ENCODE measurements around the gene CSNK1G2.

The CSNK1G2 gene

DNA sequence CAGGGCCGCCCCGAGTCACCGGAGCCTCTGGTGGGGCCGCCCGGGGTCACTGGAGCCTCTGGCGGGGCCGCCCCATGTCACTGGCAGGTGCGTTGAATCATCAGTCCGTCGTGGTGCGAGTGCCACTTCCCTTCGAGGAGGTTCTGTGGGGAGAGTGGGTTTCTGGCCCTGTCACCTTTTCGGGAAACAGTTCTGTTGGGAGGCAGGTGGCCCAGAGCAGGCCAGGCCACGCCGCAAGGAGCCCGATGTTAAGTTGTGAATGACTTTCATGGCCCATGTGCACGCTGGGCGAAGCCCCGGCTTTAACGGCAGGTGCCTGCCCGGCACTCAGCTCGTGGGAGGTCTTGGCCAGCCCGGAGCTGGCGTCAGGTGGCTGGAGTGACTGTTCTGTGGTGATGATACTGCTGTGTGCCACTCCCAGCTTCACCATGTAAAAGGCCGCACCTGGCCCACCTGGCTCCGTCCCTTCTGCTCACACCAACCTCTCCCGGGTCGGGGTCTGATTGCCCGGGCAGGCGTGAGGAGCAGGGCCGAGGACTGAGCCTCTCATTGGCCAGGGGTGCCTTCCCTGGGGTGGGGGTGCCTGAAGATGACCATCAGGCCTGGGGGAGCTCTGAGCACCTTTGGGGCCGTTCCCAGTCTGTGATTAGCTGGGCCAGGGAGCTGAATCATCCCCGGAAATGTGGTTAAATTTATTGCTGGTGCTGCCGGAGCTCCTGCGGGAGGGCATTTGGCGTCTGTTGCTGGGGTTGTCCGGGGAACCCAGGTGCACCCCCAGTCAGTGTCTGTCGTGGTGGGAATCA, 29.2 kb downstream of the CSNK1G2 start:
- H3K4me3 ChIP-seq (ENCODE audit: low read depth, low read length) = no peak overlapping the region
- H3K4me1 ChIP-seq (ENCODE audit: control insufficient read depth in 1 of 2, insufficient read depth in 2 of 2, low read length in 2 of 2) = no peaks in the 10 kb centered on the region
- no peak overlapping the region for H2BK12ac ChIP-seq (ENCODE audit: low read length)
- H4K8ac ChIP-seq (ENCODE audit: low read depth, low read length) = no peak overlapping the region
- no peak overlapping the region for H3K18ac ChIP-seq (ENCODE audit: low read length)
- no peak overlapping the region for H2BK5ac ChIP-seq (ENCODE audit: low read depth, low read length, poor library complexity)
- H2AFZ ChIP-seq (ENCODE audit: insufficient read depth, low read length, poor library complexity) = no peak overlapping the region
- DNase-seq = no peak
- H3K9me3 ChIP-seq (ENCODE audit: insufficient read depth, low read depth, low read length) = peaks cover 6% of the 10 kb centered on the region
- H4K91ac ChIP-seq (ENCODE audit: low read depth, low read length) = no peak overlapping the region
- H3K4ac ChIP-seq (ENCODE audit: low read depth, low read length) = no peak overlapping the region
- no peak overlapping the region for H2AK5ac ChIP-seq (ENCODE audit: low read length)
- H4K12ac ChIP-seq (ENCODE audit: low read depth, low read length) = no peak overlapping the region
- no peaks in the 10 kb centered on the region for H3K27me3 ChIP-seq (ENCODE audit: insufficient read depth, low read length)
- H3K36me3 ChIP-seq (ENCODE audit: control insufficient read depth in 1 of 2, insufficient read depth in 2 of 2, low read length in 2 of 2) = peaks cover 36 to 45% of the 10 kb centered on the region in 2 experiments
- H2BK120ac ChIP-seq (ENCODE audit: insufficient read depth, low read length, poor library complexity) = no peak overlapping the region
- H3K79me1 ChIP-seq (ENCODE audit: low read length) = no peaks in the 10 kb centered on the region
- H3K9ac ChIP-seq (ENCODE audit: low read length) = no peak overlapping the region
- H3K23ac ChIP-seq (ENCODE audit: low read length) = no peak overlapping the region
- H3K4me2 ChIP-seq (ENCODE audit: low read length) = no peak overlapping the region
- no peaks in the 10 kb centered on the region for H3K79me2 ChIP-seq (ENCODE audit: control insufficient read depth, insufficient read depth, low read length, poor library complexity)
- no CpG with 5 or more reads among the region's 38 CpGs for WGBS (ENCODE audit: extremely low coverage, insufficient coverage, insufficient read length)
- no peak overlapping the region for H3K14ac ChIP-seq (ENCODE audit: low read length)
- H3K27ac ChIP-seq (ENCODE audit: low read depth, low read length) = no peak overlapping the region

DNA sequence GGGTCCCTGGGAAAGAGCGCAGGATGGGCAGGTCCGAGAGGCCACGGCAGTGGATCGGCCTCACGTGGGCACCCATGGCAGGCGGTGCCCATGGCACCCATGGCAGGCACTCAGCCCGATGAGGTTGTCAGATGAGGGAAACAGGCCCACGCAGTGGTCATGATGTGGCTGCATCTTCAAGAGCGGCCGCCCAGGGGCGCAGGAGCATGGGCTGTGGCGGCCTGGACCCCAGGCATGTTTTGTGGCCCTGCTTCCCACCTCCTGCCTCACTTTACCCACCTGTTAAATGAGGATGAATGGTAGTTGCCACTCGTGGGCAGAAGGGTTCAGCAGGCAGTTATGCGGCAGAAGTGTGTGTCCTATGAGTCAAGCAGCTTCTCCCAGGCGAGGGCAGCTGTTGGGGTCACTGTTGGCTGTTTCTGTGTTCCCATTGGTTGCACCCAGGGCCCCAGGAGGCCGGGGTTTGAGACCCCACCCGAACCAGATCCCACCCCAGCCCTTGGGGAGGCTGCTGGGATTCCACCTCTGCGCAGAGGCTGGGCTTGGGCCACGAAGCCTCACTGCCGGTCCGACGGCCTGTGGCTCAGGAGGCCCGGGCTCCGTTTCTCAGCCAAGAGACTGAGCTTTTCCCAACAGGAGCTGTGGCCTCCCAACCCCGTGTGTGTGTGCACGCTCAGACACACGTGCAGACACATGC, 30.0 kb downstream of the CSNK1G2 start:
- WGBS (ENCODE audit: extremely low coverage, insufficient coverage, insufficient read length) = no CpG with 5 or more reads among the region's 27 CpGs

DNA sequence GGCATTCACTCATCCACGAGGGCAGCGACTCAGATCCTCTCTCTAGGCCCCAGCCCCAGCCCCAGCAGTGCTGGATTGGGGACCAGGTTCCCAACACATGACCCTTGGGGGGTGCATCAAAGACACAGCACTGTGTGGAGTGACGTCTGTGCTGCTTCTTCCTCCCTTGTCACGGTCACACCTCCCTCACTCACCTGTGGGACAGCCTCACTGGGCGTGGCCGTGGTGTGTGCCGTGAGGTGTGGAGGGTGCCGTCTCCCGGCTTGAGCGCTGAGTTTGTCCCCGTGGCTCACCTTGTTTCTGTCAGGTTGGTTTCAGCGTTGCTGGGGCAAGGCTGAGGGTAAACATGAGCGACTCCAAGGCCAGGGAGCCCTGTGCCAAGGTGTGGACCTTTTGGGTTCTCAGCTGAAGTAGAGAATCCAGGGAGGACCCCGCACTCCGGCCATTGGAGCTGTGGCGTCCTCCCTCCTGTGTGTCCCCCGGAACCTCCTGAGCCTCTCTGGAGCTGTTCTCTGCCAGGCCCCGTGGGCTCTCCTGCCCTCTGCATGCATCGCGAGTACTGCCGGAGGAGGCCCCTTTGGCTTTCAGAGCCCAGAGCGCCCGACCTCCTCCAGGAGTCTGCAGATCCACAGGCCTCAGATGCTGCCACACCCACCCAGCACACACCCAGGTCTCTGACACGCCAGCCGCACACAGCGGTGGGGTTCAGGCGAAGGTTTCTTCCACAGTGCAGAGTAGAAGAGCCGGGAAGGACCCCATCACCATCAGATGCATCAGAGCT, 33.6 kb downstream of the CSNK1G2 start:
- no CpG with 5 or more reads among the region's 28 CpGs for WGBS (ENCODE audit: extremely low coverage, insufficient coverage, insufficient read length)
- H3K9me3 ChIP-seq (ENCODE audit: insufficient read depth, low read depth, low read length) = peaks cover 4% of the 10 kb centered on the region
- no peak overlapping the region for H3K23ac ChIP-seq (ENCODE audit: low read length)
- H3K79me2 ChIP-seq (ENCODE audit: control insufficient read depth, insufficient read depth, low read length, poor library complexity) = no peaks in the 10 kb centered on the region
- no peak overlapping the region for H4K12ac ChIP-seq (ENCODE audit: low read depth, low read length)
- no peak overlapping the region for H2BK5ac ChIP-seq (ENCODE audit: low read depth, low read length, poor library complexity)
- H3K4me2 ChIP-seq (ENCODE audit: low read length) = no peak overlapping the region
- no peak overlapping the region for H4K91ac ChIP-seq (ENCODE audit: low read depth, low read length)
- H3K4ac ChIP-seq (ENCODE audit: low read depth, low read length) = peak overlapping the region; percentile 63
- no peak for DNase-seq
- no peak overlapping the region for H2AK5ac ChIP-seq (ENCODE audit: low read length)
- no peak overlapping the region for H3K18ac ChIP-seq (ENCODE audit: low read length)
- H2BK120ac ChIP-seq (ENCODE audit: insufficient read depth, low read length, poor library complexity) = no peak overlapping the region
- H3K4me3 ChIP-seq (ENCODE audit: low read depth, low read length) = no peak overlapping the region
- peaks cover 9 to 11% of the 10 kb centered on the region in 2 experiments for H3K4me1 ChIP-seq (ENCODE audit: control insufficient read depth in 1 of 2, insufficient read depth in 2 of 2, low read length in 2 of 2)
- H3K27ac ChIP-seq (ENCODE audit: low read depth, low read length) = no peak overlapping the region
- H3K27me3 ChIP-seq (ENCODE audit: insufficient read depth, low read length) = no peaks in the 10 kb centered on the region
- no peaks in the 10 kb centered on the region for H3K79me1 ChIP-seq (ENCODE audit: low read length)
- peaks cover 52 to 57% of the 10 kb centered on the region in 2 experiments for H3K36me3 ChIP-seq (ENCODE audit: control insufficient read depth in 1 of 2, insufficient read depth in 2 of 2, low read length in 2 of 2)
- H2BK12ac ChIP-seq (ENCODE audit: low read length) = no peak overlapping the region
- no peak overlapping the region for H4K8ac ChIP-seq (ENCODE audit: low read depth, low read length)
- no peak overlapping the region for H2AFZ ChIP-seq (ENCODE audit: insufficient read depth, low read length, poor library complexity)
- H3K9ac ChIP-seq (ENCODE audit: low read length) = no peak overlapping the region
- H3K14ac ChIP-seq (ENCODE audit: low read length) = no peak overlapping the region

More for the DNA sequence above, 30.0 kb downstream of the CSNK1G2 start:
- no peak overlapping the region for H3K4me2 ChIP-seq (ENCODE audit: low read length)
- no peak overlapping the region for H2BK120ac ChIP-seq (ENCODE audit: insufficient read depth, low read length, poor library complexity)
- no peak overlapping the region for H4K12ac ChIP-seq (ENCODE audit: low read depth, low read length)
- no peak overlapping the region for H2AFZ ChIP-seq (ENCODE audit: insufficient read depth, low read length, poor library complexity)
- H3K23ac ChIP-seq (ENCODE audit: low read length) = no peak overlapping the region
- no peak overlapping the region for H2BK12ac ChIP-seq (ENCODE audit: low read length)
- no peak overlapping the region for H4K8ac ChIP-seq (ENCODE audit: low read depth, low read length)
- no peak overlapping the region for H3K27ac ChIP-seq (ENCODE audit: low read depth, low read length)
- no peaks in the 10 kb centered on the region for H3K79me1 ChIP-seq (ENCODE audit: low read length)
- no peak overlapping the region for H3K4me3 ChIP-seq (ENCODE audit: low read depth, low read length)
- H3K9me3 ChIP-seq (ENCODE audit: insufficient read depth, low read depth, low read length) = peaks cover 6% of the 10 kb centered on the region
- no peak overlapping the region for H3K9ac ChIP-seq (ENCODE audit: low read length)
- no peak for DNase-seq
- no peak overlapping the region for H2AK5ac ChIP-seq (ENCODE audit: low read length)
- no peaks in the 10 kb centered on the region for H3K79me2 ChIP-seq (ENCODE audit: control insufficient read depth, insufficient read depth, low read length, poor library complexity)
- H2BK5ac ChIP-seq (ENCODE audit: low read depth, low read length, poor library complexity) = no peak overlapping the region
- peaks cover 43 to 52% of the 10 kb centered on the region in 2 experiments for H3K36me3 ChIP-seq (ENCODE audit: control insufficient read depth in 1 of 2, insufficient read depth in 2 of 2, low read length in 2 of 2)
- H3K14ac ChIP-seq (ENCODE audit: low read length) = no peak overlapping the region
- no peaks in the 10 kb centered on the region for H3K4me1 ChIP-seq (ENCODE audit: control insufficient read depth in 1 of 2, insufficient read depth in 2 of 2, low read length in 2 of 2)
- no peak overlapping the region for H3K18ac ChIP-seq (ENCODE audit: low read length)
- H4K91ac ChIP-seq (ENCODE audit: low read depth, low read length) = no peak overlapping the region
- no peak overlapping the region for H3K4ac ChIP-seq (ENCODE audit: low read depth, low read length)
- no peaks in the 10 kb centered on the region for H3K27me3 ChIP-seq (ENCODE audit: insufficient read depth, low read length)

- no peak overlapping the region for H3K23ac ChIP-seq (ENCODE audit: low read length)
- peaks cover 9 to 11% of the 10 kb centered on the region in 2 experiments for H3K4me1 ChIP-seq (ENCODE audit: control insufficient read depth in 1 of 2, insufficient read depth in 2 of 2, low read length in 2 of 2)
- no peak overlapping the region for H2AK5ac ChIP-seq (ENCODE audit: low read length)
- no peaks in the 10 kb centered on the region for H3K79me1 ChIP-seq (ENCODE audit: low read length)
- no peak overlapping the region for H2BK5ac ChIP-seq (ENCODE audit: low read depth, low read length, poor library complexity)
- H3K27ac ChIP-seq (ENCODE audit: low read depth, low read length) = no peak overlapping the region
- H3K36me3 ChIP-seq (ENCODE audit: control insufficient read depth in 1 of 2, insufficient read depth in 2 of 2, low read length in 2 of 2) = peaks cover 52 to 57% of the 10 kb centered on the region in 2 experiments
- no peak for DNase-seq
- H3K14ac ChIP-seq (ENCODE audit: low read length) = no peak overlapping the region
- H2BK120ac ChIP-seq (ENCODE audit: insufficient read depth, low read length, poor library complexity) = no peak overlapping the region
- no peak overlapping the region for H3K4me3 ChIP-seq (ENCODE audit: low read depth, low read length)
- H2BK12ac ChIP-seq (ENCODE audit: low read length) = no peak overlapping the region
- H3K79me2 ChIP-seq (ENCODE audit: control insufficient read depth, insufficient read depth, low read length, poor library complexity) = no peaks in the 10 kb centered on the region
- H3K27me3 ChIP-seq (ENCODE audit: insufficient read depth, low read length) = no peaks in the 10 kb centered on the region
- no peak overlapping the region for H3K4me2 ChIP-seq (ENCODE audit: low read length)
- peak overlapping the region; percentile 63 for H3K4ac ChIP-seq (ENCODE audit: low read depth, low read length)
- no peak overlapping the region for H4K8ac ChIP-seq (ENCODE audit: low read depth, low read length)
- H2AFZ ChIP-seq (ENCODE audit: insufficient read depth, low read length, poor library complexity) = no peak overlapping the region
- peaks cover 4% of the 10 kb centered on the region for H3K9me3 ChIP-seq (ENCODE audit: insufficient read depth, low read depth, low read length)
- H3K9ac ChIP-seq (ENCODE audit: low read length) = no peak overlapping the region
- H4K12ac ChIP-seq (ENCODE audit: low read depth, low read length) = peak overlapping the region; percentile 23
- peak overlapping the region; percentile 48 for H3K18ac ChIP-seq (ENCODE audit: low read length)
- WGBS (ENCODE audit: extremely low coverage, insufficient coverage, insufficient read length) = no CpG with 5 or more reads among the region's 20 CpGs
- no peak overlapping the region for H4K91ac ChIP-seq (ENCODE audit: low read depth, low read length)
These were observed 34.1 kb downstream of the CSNK1G2 start for GRCh38 chr19:1975162-1975480.
